Esophagus squamous epithelium (tissue), 5 donors: ENCODE data around the gene SMYD2. TPM values are rescaled to one million over a fixed set of nuclear protein-coding genes. Genes with fewer than 3 reads are reported as not detected.

Source experiments
- DNase-seq: peaks from one replicate; lab custom pipeline; 2025; lab: John Stamatoyannopoulos, UW
- H3K27ac ChIP-seq, 4 donors: fragments of 200-600 bp; sonication (generic); one replicate each; pipeline ENCODE4 v1.5.1; 2016 to 2019; ENCODE audit warnings: mild to moderate bottlenecking in 1 of 4
- H3K27me3 ChIP-seq, 4 donors: fragments of 200-600 bp; sonication (generic); 1 replicate in 3 of 4; 2 replicates in 1 of 4; pipeline versions ENCODE4 v1.5.1 to v1.6.0; 2017 to 2021; ENCODE audit warnings: antibody characterized with exemption in 1 of 4
- H3K36me3 ChIP-seq, 3 donors: fragments of 200-600 bp; sonication (generic); one replicate each; pipeline ENCODE4 v1.5.1; 2016 to 2019
- H3K4me1 ChIP-seq, 3 donors: fragments of 200-600 bp; sonication (generic); one replicate each; pipeline ENCODE4 v1.5.1; 2017 to 2019
- H3K4me3 ChIP-seq, 4 donors: fragments of 200-600 bp; sonication (generic); 1 replicate in 3 of 4; 2 replicates in 1 of 4; pipeline ENCODE4 v1.5.1; 2016 to 2019; ENCODE audit warnings: mild to moderate bottlenecking in 2 of 4, moderate library complexity in 1 of 4
- H3K9me3 ChIP-seq, 3 donors: fragments of 200-600 bp; sonication (generic); one replicate each; pipeline ENCODE4 v1.5.1; 2016 to 2019
- POLR2A ChIP-seq, 4 donors: fragments of 450-650 bp; IDR thresholded peaks; one replicate each; pipeline ENCODE4 v1.6.1; 2017; ENCODE audit warnings: antibody characterized with exemption in 4 of 4, mild to moderate bottlenecking in 4 of 4, moderate library complexity in 3 of 4
- WGBS, 2 donors: methylation state at CpG; one replicate each; pipeline ENCODE4 v1.1.5; 2018; 5-methylcytosine and 5-hydroxymethylcytosine counted together
- intact Hi-C: fragments of 100-400 bp; cut with DNase I; formaldehyde crosslinking; loops from one replicate; pipeline ENCODE4 v1.15.0; 2022
- total RNA-seq, 4 donors: library from RNA; depleted of rRNA; stranded (reverse); fragments of >200 nt; gene quantifications; one replicate each; pipeline ENCODE4 v1.1.0, GENCODE V29; 2016
- TF ChIP-seq, protein P1 (sequence below), 6 experiments: fragments of 450-650 bp in 4 of 6; fragments of 200-600 bp in 2 of 6; sonication (generic) in 2 of 6; IDR thresholded peaks; one replicate each; pipeline ENCODE4 v1.5.1; 2016 to 2019; ENCODE audit warnings: antibody characterized with exemption in 6 of 6, mild to moderate bottlenecking in 4 of 6, moderate library complexity in 4 of 6
- donor health status: DM: yes; HTN: yes; CAD: no.

SMYD2 gene
- total RNA-seq, 4 donors from 2014 or later = 19.0 to 35.5 (median 30.4) TPM

DNA sequence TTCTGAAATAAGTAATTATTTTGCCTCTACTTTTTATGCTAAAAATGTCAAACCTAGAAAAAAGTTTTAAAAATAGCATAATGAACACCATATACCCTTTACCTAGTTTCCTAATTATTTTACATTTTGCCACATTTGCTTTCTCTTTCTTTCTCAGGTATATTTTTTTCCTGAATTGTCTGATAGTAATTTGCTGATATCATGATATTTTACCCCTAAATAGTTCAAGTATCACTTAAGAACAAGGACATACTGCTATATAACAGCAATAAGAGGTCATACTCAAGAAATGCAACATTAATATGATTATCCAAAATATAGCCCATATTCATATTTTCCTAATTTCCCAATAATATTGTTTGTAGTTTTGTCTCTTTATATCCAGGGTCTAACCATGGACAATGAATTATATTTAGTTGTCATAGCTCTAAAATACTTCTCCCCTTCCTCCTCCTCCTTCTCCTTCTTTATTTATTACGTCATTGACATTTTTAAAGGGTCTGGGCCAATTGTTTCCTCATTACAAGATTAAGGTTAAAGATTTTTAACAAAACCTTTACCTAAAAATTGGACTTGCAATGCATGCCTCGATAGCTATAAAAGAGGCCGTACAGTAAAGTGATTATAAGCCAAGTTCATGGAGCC, 20.3 kb upstream of the SMYD2 start:
- no peak for DNase-seq
- Histone ChIP-seq H3K9me3 (peaks cover 0 to 3% (median 0%) of the 10 kb centered on the region in 3 donors), H3K36me3 (no peaks in the 10 kb centered on the region), H3K27ac (no peak overlapping the region), H3K4me1 (peaks cover 0 to 8% (median 4%) of the 10 kb centered on the region in 3 donors), H3K4me3 (no peak overlapping the region), H3K27me3 (peaks cover 0 to 56% (median 0%) of the 10 kb centered on the region in 4 donors)
- no peak for TF ChIP-seq POLR2A (IDR thresholded peaks at IDR 0.05)
- TF ChIP-seq, protein P1, sequence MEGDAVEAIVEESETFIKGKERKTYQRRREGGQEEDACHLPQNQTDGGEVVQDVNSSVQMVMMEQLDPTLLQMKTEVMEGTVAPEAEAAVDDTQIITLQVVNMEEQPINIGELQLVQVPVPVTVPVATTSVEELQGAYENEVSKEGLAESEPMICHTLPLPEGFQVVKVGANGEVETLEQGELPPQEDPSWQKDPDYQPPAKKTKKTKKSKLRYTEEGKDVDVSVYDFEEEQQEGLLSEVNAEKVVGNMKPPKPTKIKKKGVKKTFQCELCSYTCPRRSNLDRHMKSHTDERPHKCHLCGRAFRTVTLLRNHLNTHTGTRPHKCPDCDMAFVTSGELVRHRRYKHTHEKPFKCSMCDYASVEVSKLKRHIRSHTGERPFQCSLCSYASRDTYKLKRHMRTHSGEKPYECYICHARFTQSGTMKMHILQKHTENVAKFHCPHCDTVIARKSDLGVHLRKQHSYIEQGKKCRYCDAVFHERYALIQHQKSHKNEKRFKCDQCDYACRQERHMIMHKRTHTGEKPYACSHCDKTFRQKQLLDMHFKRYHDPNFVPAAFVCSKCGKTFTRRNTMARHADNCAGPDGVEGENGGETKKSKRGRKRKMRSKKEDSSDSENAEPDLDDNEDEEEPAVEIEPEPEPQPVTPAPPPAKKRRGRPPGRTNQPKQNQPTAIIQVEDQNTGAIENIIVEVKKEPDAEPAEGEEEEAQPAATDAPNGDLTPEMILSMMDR (IDR thresholded peaks at IDR 0.05) = no peak
- intact Hi-C loops = loop anchor here (5.0 kb wide), 1 partner anchor 67 kb away; no protein-coding TSS in a partner anchor
- WGBS, 2 donors = 63 to 81% methylated on average over 3 of the region's 3 CpGs

DNA sequence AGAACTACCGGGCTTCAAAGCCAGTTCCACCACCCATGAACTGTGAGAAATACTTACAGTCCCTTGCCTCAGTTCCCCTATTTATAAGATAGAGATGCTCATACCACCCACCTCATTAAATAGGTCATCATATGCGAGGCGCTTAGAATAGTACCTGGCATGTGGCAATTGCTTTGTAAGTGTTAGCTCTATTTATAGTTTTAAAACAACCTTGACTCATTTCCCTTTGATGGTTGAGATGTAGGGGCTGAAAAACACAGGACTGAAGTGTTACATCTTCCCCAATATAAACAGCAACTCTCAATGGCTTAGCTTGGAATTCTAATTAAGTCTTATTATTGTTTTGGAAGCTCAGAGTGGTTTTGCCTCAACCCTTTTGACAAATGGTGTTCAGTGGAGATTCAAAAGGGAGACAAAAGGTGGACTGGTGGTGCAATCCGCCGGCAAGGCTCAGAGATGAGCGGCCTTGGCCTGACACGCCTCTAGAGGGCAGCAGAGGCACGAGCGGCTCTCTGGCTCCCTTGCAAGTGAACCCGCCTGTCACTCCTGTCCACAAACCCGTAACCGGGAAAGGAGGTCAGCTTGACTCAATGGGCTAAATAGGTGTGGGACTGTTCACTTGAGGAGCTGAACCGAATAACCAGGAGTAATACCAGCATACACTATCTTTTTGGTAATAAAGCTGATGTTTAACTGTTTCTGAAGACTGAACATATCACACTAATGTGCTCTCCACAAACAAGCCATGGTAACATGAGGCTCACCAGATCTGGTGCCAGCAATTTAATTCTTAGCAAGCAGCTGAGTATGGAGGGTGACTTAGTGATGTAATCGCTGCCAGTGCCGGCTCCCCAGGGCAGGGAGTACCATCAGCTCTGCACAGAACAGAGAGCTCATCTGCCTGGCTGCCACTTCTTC, 19.5 kb upstream of the SMYD2 start:
- DNase-seq = no peak
- peaks cover 0 to 8% (median 4%) of the 10 kb centered on the region in 3 donors for H3K4me1 ChIP-seq
- H3K27me3 ChIP-seq = peaks cover 0 to 60% (median 0%) of the 10 kb centered on the region in 4 donors
- TF ChIP-seq, protein P1 (IDR thresholded peaks at IDR 0.05) = peak; percentile 78 to 93 (median 92)
- no peak for TF ChIP-seq POLR2A (IDR thresholded peaks at IDR 0.05)
- 9 to 11% methylated on average over 13 to 14 of the region's 15 CpGs for WGBS, 2 donors
- H3K4me3 ChIP-seq = peak overlapping the region in 1 of 4 donors; percentile 24
- H3K27ac ChIP-seq = no peak overlapping the region
- intact Hi-C loops = loop anchor here (5.0 kb wide), 1 partner anchor 66 kb away; no protein-coding TSS in a partner anchor
- no peaks in the 10 kb centered on the region for H3K9me3 ChIP-seq
- no peaks in the 10 kb centered on the region for H3K36me3 ChIP-seq

DNA sequence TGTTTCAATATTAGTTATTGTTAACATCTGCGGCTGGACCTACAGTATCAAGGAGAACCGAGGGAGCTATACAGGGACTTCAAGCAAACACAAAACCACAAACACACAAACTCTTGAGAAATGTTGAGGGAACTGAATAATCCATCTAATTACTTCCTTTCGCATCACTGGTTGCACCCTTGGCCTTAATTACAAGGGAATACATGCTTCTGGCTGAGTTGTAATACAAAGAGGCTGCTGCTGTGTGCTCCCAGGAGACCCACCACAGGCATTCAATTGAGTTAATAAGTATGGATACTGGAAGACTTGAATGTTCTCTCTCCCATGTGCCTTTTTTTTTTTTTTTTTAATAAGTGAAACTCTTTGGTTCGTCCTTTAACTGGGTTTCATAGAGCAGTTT, 16.8 kb upstream of the SMYD2 start:
- H3K9me3 ChIP-seq = no peaks in the 10 kb centered on the region
- DNase-seq = no peak
- H3K36me3 ChIP-seq = no peaks in the 10 kb centered on the region
- H3K4me3 ChIP-seq = no peak overlapping the region
- no peak for TF ChIP-seq POLR2A (IDR thresholded peaks at IDR 0.05)
- TF ChIP-seq, protein P1 (IDR thresholded peaks at IDR 0.05) = no peak
- intact Hi-C loops = loop anchor here (5.0 kb wide), 1 partner anchor 63 kb away; no protein-coding TSS in a partner anchor
- WGBS, 2 donors = 79 to 83% methylated on average over 4 of the region's 4 CpGs
- peaks cover 0 to 88% (median 0%) of the 10 kb centered on the region in 4 donors for H3K27me3 ChIP-seq
- no peak overlapping the region for H3K27ac ChIP-seq
- peaks cover 0 to 8% (median 4%) of the 10 kb centered on the region in 3 donors for H3K4me1 ChIP-seq

DNA sequence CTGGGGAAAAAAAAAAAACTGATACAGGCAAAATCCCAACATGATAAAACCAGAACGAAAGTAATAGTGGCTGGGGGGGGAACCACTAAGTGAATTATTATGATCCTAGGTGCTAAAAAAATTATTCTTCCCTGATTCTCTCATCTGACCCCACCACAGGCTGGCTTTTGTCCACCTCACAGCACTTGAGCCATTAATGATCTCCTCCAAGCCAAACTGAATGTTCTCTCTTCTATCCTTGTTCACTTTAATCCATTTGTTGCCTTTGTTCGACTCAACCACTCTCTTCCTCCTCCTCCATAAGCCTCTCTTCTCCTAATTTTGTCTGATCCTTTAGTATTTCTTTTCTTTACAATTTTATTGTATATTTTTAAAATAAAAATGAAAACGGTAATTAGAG, 16.0 kb upstream of the SMYD2 start:
- no peaks in the 10 kb centered on the region for H3K9me3 ChIP-seq
- H3K4me3 ChIP-seq = no peak overlapping the region
- intact Hi-C loops = loop anchor here (5.0 kb wide), 1 partner anchor 62 kb away; no protein-coding TSS in a partner anchor
- no peak for DNase-seq
- no peaks in the 10 kb centered on the region for H3K36me3 ChIP-seq
- no peak overlapping the region for H3K27ac ChIP-seq
- 60 to 61% methylated on average over 3 of the region's 3 CpGs for whole genome bisulfite sequencing, 2 donors
- peaks cover 0 to 8% (median 4%) of the 10 kb centered on the region in 3 donors for H3K4me1 ChIP-seq
- no peak for TF ChIP-seq POLR2A (IDR thresholded peaks at IDR 0.05)
- TF ChIP-seq, protein P1 (IDR thresholded peaks at IDR 0.05) = no peak
- H3K27me3 ChIP-seq = peaks cover 0 to 90% (median 0%) of the 10 kb centered on the region in 4 donors
